Measurements from ENCODE around the gene OBI1.
"Not testable (repeated sequence)": the region's sequence is repeated elsewhere in the genome, so short reads cannot be mapped to it uniquely, and the experiment has no call there.

Gene OBI1

DNA sequence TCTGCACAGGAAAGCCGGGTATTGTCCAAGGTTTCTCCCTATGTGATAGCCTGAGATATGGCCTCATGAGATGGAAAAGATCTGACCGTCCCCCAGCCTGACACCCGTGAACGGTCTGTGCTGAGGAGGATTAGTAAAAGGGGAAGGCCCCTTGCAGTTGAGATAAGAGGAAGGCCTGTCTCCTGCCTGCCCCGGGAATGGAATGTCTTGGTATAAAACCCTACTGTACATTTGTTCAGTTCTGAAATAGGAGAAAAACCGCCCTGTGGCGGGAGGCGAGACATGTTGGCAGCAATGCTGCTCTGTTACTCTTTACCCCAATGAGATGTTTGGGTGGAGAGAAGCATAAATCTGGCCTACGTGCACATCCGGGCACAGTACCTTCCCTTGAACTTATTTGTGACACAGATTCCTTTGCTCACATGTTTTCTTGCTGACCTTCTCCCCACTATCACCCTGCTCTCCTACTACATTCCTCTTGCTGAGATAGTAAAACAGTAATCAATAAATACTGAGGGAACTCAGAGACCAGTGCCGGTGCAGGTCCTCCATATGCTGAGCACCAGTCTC, 11.8 kb downstream of the OBI1 start:
- DNase-seq: not testable (repeated sequence)

DNA sequence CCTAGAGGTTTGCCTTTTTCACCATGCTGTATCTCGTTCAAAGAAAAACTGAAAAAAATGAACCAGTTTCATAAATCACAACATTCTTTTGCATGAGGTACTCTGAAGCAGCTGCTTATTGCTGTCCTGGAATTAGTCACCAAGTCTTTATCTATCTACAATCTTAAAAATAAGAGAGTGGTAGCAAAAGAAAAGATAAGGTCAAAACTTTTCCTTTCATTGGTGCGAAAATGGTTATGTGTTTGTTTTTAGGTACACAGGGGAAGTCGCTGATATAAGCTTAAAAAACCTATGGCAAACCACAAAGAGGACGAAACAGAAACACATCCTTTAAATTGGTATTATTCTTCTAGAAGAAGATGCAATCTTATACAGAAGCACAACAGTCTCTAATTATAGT, 20.7 kb downstream of the OBI1 start:
- DNase-seq: no peak

DNA sequence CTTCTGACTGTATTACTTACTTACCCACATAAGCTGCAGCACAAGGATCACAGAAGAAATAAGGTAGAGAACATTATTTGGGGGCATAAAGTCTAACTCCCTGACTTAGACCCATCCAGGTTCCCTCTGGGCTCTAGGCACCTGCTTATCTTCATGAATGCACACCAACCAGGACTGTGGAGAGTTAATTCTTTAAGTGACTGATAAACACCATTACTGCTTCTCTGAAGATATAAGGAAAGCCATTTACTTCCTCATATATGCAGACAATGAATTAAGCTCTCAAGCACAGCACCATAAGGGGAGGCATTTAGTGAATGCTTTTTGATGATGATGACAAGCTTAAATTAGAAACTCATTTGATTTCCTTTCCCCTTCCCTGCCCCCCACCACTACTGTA, 22.5 kb downstream of the OBI1 start:
- no peak for DNase-seq

DNA sequence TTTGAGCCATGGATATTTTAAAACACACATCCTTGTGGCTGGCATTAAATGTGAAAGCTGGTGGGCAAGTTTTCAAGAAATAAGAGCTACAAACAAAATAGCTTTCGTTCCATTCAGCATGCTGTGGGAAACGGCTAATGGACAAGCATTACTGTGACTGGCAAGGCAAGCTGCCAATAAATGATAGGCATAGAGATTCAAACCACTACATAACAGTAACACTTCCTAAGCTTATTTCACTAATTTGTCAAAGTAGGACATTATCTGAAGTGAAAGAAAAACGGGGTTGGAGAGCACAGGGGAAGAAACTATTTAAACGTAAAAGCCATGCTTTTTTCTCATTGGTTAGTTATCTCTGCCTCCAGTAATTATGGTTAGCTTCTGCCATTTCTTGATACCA, 26.0 kb downstream of the OBI1 start:
- DNase-seq: no peak

DNA sequence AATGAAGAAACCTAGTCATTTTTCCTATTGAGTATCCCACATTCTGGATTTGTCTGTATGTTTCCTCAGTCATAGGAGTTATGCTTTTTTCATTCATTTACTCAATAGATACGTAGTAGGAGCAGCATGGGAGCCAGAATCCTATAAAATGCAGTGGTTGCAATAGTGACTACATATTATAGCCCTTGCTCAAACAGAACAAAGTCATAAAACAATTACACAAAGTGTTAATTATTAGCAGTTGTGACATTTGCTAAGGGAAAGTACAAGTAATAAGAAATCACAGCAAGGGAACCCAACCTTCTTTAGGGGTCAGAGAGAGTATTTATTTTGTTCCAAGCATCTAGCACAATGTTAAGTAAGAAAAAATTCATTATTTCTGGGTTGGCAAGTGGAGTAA, 27.9 kb downstream of the OBI1 start:
- DNase-seq: no peak

DNA sequence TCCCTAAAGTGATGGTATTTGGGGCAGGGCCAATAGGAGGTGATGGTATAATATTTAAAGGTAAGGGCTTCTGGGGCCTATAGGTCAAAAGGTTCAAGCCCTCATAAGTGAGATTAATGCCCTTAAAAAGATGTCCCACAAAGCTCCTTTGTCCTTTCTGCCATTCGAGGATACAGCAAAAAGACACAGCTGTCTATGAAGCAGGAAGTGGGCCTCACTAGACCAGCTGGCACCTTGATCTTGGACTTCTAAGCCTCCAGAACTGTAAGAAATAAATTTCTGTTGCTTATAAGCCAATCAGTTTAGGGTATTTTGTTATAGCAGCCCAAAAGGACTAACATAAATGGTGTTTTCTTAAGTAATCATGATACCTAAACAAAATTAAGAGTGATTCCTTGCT, 28.4 kb downstream of the OBI1 start:
- no peak for DNase-seq

DNA sequence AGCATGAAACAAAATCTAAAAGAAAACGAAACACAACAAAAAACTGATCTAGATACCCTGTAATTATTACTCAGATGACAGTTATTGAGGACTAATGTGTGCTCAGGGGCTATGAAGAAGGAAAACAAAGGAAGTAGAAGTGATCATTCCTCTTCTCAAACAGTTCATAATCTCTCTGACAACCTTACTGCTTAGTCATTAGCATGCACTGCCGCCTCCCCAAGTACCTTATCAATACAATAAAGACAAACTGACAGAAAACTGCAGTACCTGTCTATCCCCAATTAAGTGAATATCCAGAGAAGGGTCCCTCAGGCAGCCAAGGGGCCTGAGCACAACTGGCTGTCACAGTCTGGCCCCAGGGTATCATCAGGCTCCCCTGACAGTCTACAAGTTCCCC, 33.6 kb downstream of the OBI1 start:
- DNase-seq: no peak

DNA sequence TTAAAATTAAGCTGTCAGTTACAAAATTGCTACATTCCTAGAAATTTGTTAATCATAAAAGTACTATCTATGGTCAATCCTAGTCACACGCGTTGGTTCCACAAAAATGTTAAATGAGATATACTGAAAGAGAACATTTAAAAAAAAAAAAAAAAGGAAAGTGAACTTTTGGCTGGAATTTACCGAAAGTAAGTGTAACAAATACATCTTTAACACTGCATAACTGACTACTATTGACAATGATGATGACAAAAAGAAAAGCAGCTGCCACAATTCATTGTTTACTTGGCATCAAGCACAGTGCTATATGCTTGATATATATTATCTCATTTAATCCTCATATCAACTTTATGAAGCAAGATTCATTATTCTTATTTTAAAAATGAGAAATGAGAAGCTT, 35.8 kb downstream of the OBI1 start:
- DNase-seq: no peak

DNA sequence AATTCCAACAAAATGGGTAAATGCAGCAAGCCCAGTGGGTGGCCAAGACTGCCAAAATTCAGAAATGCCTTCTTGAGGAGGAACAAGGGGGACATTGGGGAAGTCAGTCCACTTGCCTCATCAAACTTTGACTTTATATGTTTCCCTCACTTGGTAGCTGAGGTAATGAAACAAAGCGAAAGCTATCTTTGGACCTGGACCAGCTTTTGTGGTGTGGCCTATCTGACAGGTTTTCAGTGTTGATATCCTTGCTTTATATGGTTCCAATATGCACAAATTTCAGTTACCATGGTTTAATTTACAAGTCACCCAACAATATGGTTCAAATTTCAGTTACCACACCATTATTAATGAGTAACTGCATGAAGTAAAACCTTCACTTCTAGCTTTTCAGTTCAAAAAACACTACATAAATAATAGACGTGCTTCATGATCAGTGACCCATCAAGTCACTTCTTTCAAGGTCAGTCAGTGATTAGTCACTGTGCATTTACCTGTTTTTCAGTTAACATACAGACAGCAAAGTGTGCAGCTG, 38.0 kb downstream of the OBI1 start:
- no peak for DNase-seq

DNA sequence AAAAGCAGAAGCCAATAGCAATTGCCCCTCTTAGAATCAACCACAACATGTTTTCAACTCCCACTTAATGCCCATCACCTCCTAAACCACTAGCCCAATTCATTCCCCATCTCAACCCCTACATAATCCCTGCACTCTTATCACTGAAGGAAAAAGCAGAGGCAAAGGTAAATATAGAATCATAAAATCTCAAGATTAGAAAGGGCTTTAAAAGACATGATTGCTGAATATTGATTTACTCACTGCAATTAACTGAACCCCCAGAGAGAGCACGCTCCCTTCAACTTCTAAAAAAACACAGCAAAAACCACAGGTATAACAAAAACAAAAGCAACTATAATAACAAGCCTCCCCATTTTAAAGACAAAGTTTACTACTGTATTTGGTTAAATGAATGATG, 40.5 kb downstream of the OBI1 start:
- DNase-seq: no peak

DNA sequence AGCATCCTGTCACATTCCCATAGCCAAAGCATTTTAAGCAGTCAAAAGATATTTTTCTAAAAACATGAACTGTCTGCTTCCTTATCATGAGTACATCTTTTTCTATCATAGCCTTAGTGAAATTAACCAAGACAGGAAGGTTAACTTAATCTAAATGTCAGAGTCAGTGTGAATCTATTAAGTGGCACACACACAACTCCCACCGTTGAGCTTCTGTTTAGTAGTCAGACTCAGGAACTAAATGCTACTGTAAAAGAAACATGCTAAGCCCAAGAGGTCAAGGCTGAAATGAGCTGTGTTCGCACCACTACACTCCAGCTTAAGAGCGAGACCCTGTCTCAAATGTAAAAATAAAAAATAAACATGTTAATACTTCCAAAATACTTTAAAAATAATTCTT, 47.9 kb downstream of the OBI1 start:
- no peak for DNase-seq

DNA sequence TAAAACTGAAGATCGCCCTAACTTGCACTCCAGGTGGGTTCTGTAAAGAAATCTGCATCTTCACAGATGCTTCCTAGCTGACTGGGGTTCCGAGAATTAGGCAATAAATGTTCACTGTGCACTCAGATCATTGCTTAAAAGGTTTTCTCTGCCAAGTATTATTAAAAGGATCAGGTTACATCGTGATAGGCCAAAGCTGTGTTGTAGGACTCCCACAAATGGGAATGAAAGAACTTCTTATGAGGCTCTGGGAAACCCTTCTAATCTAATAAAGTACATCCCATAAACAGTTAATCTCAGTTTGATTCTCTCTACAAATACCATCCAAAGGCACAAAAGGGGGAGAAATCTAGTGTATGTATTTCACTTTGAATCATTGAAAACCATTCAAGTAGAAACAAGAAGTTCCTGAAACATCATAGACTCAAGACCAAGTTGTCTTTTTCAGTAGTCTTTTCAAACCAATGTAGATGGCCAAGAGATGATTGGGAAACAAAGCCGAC, 48.5 kb downstream of the OBI1 start:
- peak; percentile 41 for DNase-seq

DNA sequence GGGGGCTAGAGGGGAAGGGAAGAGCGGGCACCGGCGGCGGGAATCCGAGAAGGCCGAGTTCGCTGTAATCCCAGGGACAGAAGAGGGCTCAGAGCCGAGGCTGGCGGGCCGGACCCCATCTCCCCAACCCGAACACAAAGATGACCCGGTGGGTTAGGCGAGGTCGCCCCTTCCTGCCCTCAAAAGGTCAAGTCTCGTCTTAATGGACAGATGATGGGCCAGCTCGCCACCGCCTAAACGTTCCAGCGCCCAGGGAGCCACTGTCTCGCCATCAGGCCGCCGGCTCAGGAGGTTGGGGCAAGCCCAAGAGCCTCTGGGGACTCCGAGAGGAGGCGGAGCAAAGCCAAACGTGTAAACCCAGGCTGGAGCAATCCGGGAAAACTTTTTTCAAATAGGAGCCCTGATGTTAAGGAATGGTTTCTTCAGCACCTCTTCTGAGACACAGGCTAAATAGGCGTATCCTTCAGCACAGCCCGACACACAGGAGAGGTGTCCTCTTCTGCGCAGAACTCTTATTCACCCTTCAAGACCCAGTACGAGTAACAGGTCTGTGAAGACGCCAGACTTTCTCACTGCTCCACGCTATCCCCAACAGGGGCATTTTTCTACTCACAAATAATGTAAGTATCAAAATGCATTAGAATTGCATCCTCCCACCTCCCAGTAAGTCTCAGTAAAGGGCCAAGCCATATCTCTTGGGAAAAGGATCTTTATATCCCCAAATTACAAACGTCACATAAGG, 49.3 kb downstream of the OBI1 start:
- DNase-seq: peak; percentile 41

DNA sequence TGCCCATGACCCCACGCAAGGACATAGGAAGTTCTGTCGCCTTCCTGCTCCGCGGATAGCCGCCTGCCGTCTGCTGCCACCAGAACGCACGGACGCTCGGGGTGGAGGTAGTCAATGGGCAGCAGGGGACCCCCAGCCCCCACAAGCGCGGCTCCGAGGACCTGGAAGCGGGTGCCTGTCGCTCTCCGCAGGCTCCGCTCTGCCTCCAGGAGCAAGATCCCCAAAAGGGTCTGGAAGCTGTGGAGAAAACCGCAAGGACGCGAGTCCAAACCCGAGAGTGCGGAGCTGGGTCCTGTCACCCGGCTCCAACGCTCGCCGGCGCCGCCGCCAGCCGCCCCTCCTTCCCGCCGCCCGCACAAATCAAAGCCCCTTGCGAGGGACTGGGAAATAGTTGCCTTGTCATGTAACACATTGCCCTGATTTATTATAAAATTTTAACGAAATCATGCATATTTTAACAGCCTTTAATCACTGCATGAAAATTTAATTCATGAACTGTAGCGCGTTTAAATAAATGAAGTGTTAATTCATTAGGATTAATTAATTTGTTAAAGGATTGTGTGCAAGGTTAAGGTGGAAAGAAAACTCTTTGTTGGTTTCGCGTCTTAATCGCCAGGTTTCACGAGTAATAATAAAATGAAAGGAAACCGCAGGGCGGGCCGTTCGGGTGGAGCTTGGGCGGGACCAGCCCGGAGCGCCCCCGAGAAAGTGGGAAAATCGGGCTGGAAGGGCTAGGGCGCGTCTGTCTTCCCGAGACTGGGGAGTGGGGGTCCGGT, 50.1 kb downstream of the OBI1 start:
- no peak for DNase-seq

DNA sequence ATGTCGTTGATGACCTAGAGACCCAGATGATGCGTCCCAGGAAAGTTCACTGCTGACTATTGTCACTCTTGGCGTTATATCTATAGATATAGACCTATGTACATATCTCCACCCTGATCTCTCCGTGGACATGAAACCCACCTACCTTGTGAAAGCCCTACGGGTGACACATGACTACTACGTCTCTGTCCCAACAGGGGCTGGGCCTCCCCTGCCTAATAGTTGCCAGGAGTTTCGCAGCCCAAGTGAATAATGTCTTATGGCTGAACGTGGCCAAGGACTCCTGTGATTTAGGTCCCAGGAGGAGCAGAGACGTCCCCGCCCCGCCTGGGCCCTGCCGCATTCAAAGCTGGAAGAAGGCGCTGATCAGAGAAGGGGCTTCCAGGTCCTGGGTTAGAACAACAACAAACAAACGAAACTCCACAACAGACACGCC, 50.7 kb downstream of the OBI1 start:
- DNase-seq: no peak

DNA sequence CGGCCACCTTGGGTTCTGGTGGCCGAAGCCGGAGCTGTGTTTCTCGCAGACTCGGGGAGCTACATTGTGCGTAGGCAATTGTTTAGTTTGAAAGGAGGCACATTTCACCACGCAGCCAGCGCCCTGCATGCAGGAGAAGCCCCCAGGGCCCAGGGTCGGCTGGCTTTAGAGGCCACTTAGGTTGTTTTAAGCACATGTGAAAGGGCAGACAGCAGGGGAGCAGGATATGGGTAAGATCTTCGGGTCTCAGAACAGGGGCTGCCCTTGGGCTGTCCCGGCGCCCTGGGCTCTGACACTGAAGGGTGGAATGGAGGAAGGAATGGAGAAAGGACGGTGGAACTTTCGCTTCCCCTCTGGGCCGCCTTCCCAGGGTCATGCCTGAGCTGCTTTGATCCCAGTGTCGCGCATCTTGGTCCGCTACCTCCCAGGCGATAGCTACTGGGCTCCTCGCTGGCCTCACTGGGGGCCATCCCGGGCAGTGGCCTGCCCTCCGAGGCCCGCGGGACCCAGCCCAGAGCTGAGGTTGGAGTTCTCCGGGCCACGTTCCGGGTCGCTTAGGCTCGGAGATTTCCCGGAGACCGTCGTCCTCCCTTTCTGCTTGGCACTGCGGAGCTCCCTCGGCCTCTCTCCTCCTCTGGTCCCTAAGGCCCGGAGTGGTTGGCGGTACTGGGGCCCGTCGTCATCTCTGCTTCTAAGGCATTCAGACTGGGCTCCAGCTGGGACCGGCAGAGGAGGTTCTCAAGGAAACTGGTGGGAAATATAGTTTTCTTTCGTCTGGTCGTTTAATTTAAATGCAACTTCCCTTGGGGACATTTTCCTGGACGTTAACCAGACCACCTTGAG, 51.3 kb downstream of the OBI1 start:
- DNase-seq: no peak

DNA sequence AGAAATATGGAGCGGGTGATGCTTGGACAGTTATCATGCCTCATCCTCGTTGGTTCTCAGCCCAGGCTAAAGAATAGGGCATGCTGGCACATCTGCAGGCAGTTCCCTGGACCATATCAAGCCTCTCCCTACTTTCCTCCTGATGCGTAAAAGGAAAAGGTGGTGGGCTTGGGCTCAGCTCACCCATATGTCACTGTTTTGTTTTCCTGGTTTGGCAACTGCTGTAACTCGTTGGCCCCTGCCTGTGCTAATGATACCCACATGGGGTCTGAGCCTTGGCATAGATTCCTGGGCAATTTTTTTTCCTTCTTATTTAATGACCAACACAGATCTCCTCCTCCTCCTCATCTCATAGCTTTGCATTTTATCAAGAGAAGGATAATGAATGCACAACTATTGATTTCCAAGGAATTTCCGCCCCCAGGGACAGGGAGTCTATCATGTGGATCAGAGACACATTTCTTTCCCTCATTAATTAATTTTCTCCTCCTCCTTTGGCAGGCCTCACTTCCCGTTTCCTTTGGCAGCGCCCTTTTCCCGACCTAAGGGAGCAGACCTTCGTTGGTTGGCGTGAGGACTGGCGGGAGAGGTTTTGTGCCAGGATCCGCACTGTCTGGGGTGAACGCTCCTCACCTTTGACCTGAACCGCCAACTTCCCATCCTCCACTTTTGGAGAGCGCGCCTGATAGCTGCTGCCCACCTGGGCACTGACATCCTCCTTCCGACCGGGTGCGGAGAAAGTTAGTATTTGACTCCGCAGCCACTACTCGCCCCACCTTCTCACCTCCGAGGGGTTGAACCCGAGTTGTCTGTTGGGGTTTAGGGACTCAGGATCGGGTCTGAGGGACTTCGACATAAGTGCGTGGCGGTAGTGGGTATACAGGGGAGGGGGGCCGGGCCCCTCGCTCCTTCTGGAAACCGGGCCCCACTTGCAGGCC, 52.2 kb downstream of the OBI1 start:
- no peak for DNase-seq

DNA sequence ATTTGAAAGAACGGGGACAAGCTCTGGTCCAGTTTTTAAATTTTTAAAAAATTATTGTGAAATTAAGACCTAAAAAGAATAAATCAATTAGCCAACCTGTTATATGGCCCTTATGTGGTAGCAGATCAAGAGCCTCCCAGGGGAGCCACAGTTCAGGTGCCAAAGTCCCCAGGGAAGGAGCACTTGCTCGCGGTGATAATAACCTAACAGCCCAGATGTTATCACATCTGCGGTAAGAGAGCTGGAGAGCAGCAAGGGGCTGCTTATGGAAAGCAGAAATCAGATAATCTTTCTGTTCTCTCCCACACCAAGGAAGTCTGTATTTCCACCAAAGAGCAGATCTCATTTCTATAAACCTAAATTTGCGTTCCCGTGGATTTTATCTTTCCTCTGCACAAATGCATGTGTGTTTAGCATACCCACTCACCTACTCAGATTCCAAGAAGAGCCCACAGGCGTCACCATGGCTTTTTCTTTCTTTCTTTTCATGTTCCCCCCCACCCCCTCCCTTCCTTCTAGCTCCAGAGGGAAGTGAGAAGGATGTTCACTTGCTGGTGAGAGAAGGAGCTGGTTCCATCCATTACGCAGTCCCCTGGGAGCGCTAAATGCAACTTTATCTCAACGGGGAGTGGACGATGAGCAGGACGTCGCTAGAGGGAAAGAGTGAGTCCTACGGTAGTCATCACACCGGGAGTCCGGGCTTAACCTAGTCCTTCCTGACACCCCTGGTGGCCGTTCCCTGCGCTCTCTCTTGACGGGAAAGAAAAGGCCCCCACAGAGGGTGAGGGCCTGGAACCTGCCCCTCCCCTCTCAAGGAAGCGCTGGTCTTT, 54.0 kb downstream of the OBI1 start:
- peak; percentile 81 for DNase-seq

DNA sequence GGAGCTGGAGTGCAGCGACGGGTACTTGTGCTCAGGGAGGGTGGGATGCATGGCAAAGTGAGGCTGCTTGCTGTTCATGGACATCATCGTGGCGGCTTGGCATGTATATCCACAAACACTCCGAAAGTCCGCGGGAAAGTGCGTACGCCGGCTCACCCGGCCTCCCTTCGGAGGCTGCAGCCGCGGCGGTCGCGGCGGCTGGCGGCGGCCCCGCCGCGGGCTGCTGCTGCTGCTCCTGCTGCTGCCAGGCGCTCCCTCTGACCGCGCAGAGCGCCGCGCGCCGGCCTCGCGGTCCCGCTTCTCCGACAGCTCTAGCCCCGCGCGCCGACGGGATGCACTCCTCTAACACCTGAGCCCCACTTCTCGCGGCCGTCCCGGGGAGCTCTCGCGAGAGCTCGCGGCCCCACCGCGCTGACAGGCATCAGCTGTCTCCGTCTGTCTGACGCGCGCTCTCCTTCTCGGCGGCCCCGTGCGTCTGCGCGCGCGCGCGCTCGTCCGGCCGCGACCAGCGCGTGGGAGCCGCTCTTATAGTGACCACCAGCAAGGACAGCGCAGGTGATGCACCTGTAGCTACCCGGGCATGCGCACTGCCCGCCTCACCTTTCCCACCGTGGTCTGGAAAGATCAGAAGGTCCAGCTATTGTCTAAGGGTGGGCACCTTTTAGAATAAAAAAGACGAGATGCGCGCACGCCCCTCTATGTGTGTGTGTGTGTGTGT, 55.6 kb downstream of the OBI1 start, which contains the start of gene POU4F1:
Gene POU4F1, minus strand, starts transcription at position 313 of the 718 bp plus-strand sequence. Its CDS starts 226 bp downstream, at position 87.
- DNase-seq: peak; percentile 95

All from NCI-H526 treated with DMSO at 0.1 percent for 48 hours (cell line).